Measurements from ENCODE around the gene PRUNE1.

Gene PRUNE1

DNA sequence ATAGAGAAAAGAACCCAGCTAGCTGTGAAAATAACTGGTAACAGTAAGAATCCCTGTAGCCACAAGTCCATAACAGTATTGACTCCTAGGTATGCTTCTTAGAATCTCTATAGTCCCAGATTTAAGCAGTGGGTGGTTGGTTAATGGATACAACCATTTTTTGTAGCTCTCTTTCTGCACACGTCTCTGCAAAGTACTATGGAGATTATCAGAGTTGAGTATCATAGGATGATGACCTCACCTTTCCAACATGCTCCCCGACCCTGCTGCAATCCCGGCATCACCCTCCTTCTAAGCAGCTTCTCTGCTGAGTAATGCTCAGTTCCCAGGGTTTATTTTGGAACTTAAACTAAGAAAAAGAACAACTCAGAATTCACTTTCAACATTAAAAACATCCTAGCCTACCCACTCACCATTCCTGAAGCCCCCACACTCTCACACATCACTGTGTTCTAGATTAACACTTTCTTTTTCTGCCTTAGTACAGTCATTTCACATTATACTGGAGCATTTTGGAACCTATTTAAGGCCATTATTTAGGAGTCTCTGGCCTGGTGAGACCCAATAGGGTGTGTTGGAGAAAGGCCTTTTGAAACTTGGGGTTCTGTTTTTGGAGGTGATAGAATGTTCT, 54.6 kb downstream of the PRUNE1 start:
- Histone ChIP-seq H3K9me3 (ENCODE audit: control insufficient read depth, low read length) (no peaks in the 10 kb centered on the region), H2BK5ac (ENCODE audit: low read depth, low read length, poor library complexity, severe bottlenecking) (no peak overlapping the region), H3K4ac (ENCODE audit: low read depth in 1 of 2, low read length in 2 of 2) (no peak overlapping the region), H2BK15ac (ENCODE audit: low read depth, poor library complexity, severe bottlenecking) (no peak overlapping the region), H2BK120ac (ENCODE audit: low read depth, low read length) (no peak overlapping the region), H3K18ac (ENCODE audit: low read depth in 1 of 2, low read length in 2 of 2) (peak overlapping the region in 1 of 2 experiments; percentile 39), H3K36me3 (ENCODE audit: control insufficient read depth in 1 of 2, insufficient read depth in 2 of 2, low read depth in 1 of 2, low read length in 2 of 2) (peaks cover 11 to 16% of the 10 kb centered on the region in 2 experiments), H3K27me3 (ENCODE audit: control insufficient read depth in 1 of 2, insufficient read depth in 1 of 2, low read length in 2 of 2) (no peaks in the 10 kb centered on the region), H3K23ac (ENCODE audit: low read length in 2 of 2) (no peak overlapping the region), H3K14ac (ENCODE audit: low read length in 2 of 2) (no peak overlapping the region), H3K4me2 (ENCODE audit: low read length, poor library complexity, severe bottlenecking) (peak overlapping the region; percentile 48), H3K4me1 (ENCODE audit: control insufficient read depth, insufficient read depth, low read depth, low read length) (peaks cover 5% of the 10 kb centered on the region), H3K27ac (ENCODE audit: low read length, poor library complexity, severe bottlenecking) (peak overlapping the region; percentile 90), H2AFZ (ENCODE audit: low read depth, low read length) (no peak overlapping the region), H3K79me1 (replicated peaks; ENCODE audit: low read length, poor library complexity, severe bottlenecking) (peaks cover 4% of the 10 kb centered on the region), H3K4me3 (ENCODE audit: insufficient read depth in 1 of 2, low read depth in 1 of 2, low read length in 2 of 2) (peak overlapping the region in 1 of 2 experiments; percentile 40), H2BK12ac (ENCODE audit: low read length in 2 of 2) (no peak overlapping the region), H4K8ac (ENCODE audit: low read length) (no peak overlapping the region), H2AK5ac (ENCODE audit: low read length, severe bottlenecking) (no peak overlapping the region), H4K91ac (ENCODE audit: low read length) (no peak overlapping the region), H3K9ac (ENCODE audit: low read length) (peak overlapping the region; percentile 94)
- WGBS = 0% methylated on average over 3 of the region's 3 CpGs
- peak; percentile 90 for DNase-seq

DNA sequence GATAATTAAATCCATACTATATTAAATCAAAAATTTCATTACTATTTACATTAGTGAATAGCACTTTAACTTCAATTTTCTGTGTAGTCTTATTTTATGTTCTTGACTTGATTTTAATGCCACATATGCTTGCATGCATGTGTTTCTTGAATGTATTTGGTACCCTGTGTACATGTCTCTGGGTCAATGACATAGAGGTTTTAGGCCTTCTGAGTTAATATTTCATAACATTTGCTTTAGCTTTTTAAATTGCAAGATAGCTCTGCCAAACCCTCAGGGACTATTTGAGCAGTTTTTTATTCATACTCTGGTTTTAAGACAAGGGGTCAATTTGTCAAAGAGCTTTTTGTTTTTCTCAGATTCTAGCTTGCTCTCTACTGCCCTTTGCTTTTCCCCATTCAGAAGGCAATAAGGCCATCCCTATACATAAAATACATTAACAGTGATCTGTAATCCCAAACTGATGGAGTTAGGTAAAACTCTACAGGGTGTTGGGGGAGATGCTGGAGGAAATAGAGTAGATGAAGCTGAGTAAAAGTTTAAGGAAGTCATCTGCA, 56.9 kb downstream of the PRUNE1 start:
- Histone ChIP-seq H3K9me3 (ENCODE audit: control insufficient read depth, low read length) (no peaks in the 10 kb centered on the region), H3K79me1 (replicated peaks; ENCODE audit: low read length, poor library complexity, severe bottlenecking) (peaks cover 4% of the 10 kb centered on the region), H3K4ac (ENCODE audit: low read depth in 1 of 2, low read length in 2 of 2) (no peak overlapping the region), H2AFZ (ENCODE audit: low read depth, low read length) (no peak overlapping the region), H3K14ac (ENCODE audit: low read length in 2 of 2) (no peak overlapping the region), H3K4me2 (ENCODE audit: low read length, poor library complexity, severe bottlenecking) (no peak overlapping the region), H3K27me3 (ENCODE audit: control insufficient read depth in 1 of 2, insufficient read depth in 1 of 2, low read length in 2 of 2) (no peaks in the 10 kb centered on the region), H3K4me1 (ENCODE audit: control insufficient read depth, insufficient read depth, low read depth, low read length) (peaks cover 5% of the 10 kb centered on the region), H3K4me3 (ENCODE audit: insufficient read depth in 1 of 2, low read depth in 1 of 2, low read length in 2 of 2) (no peak overlapping the region), H3K36me3 (ENCODE audit: control insufficient read depth in 1 of 2, insufficient read depth in 2 of 2, low read depth in 1 of 2, low read length in 2 of 2) (peaks cover 11 to 26% of the 10 kb centered on the region in 2 experiments), H2BK5ac (ENCODE audit: low read depth, low read length, poor library complexity, severe bottlenecking) (no peak overlapping the region), H3K18ac (ENCODE audit: low read depth in 1 of 2, low read length in 2 of 2) (no peak overlapping the region), H4K8ac (ENCODE audit: low read length) (no peak overlapping the region), H4K91ac (ENCODE audit: low read length) (no peak overlapping the region), H2BK12ac (ENCODE audit: low read length in 2 of 2) (no peak overlapping the region), H3K23ac (ENCODE audit: low read length in 2 of 2) (no peak overlapping the region), H3K9ac (ENCODE audit: low read length) (no peak overlapping the region), H2BK15ac (ENCODE audit: low read depth, poor library complexity, severe bottlenecking) (no peak overlapping the region), H2AK5ac (ENCODE audit: low read length, severe bottlenecking) (no peak overlapping the region), H3K27ac (ENCODE audit: low read length, poor library complexity, severe bottlenecking) (no peak overlapping the region), H2BK120ac (ENCODE audit: low read depth, low read length) (no peak overlapping the region)
- no peak for DNase-seq

DNA sequence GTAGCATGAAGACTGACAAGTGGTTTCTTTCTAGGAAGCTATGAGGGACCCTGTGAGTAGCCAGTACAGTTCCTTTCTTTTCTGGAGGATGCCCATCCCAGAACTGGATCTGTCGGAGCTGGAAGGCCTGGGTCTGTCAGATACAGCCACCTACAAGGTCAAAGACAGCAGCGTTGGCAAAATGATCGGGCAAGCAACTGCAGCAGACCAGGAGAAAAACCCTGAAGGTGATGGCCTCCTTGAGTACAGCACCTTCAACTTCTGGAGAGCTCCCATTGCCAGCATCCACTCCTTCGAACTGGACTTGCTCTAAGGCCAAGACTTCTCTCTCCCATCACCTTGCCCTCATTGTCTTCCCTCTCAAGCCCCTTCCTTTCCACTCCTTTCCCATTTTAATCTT, 58.9 kb downstream of the PRUNE1 start:
- Histone ChIP-seq H3K23ac (ENCODE audit: low read length in 2 of 2) (no peak overlapping the region), H2BK5ac (ENCODE audit: low read depth, low read length, poor library complexity, severe bottlenecking) (no peak overlapping the region), H3K4me1 (ENCODE audit: control insufficient read depth, insufficient read depth, low read depth, low read length) (peaks cover 9% of the 10 kb centered on the region), H4K8ac (ENCODE audit: low read length) (no peak overlapping the region), H2AK5ac (ENCODE audit: low read length, severe bottlenecking) (no peak overlapping the region), H3K9ac (ENCODE audit: low read length) (no peak overlapping the region), H2BK120ac (ENCODE audit: low read depth, low read length) (no peak overlapping the region), H3K9me3 (ENCODE audit: control insufficient read depth, low read length) (no peaks in the 10 kb centered on the region), H3K18ac (ENCODE audit: low read depth in 1 of 2, low read length in 2 of 2) (no peak overlapping the region), H4K91ac (ENCODE audit: low read length) (no peak overlapping the region), H3K27ac (ENCODE audit: low read length, poor library complexity, severe bottlenecking) (no peak overlapping the region), H2BK15ac (ENCODE audit: low read depth, poor library complexity, severe bottlenecking) (no peak overlapping the region), H3K36me3 (ENCODE audit: control insufficient read depth in 1 of 2, insufficient read depth in 2 of 2, low read depth in 1 of 2, low read length in 2 of 2) (peaks cover 11 to 35% of the 10 kb centered on the region in 2 experiments), H3K14ac (ENCODE audit: low read length in 2 of 2) (no peak overlapping the region), H2BK12ac (ENCODE audit: low read length in 2 of 2) (no peak overlapping the region), H3K4ac (ENCODE audit: low read depth in 1 of 2, low read length in 2 of 2) (no peak overlapping the region), H3K27me3 (ENCODE audit: control insufficient read depth in 1 of 2, insufficient read depth in 1 of 2, low read length in 2 of 2) (no peaks in the 10 kb centered on the region), H2AFZ (ENCODE audit: low read depth, low read length) (no peak overlapping the region), H3K79me1 (replicated peaks; ENCODE audit: low read length, poor library complexity, severe bottlenecking) (peaks cover 4% of the 10 kb centered on the region), H3K4me2 (ENCODE audit: low read length, poor library complexity, severe bottlenecking) (no peak overlapping the region), H3K4me3 (ENCODE audit: insufficient read depth in 1 of 2, low read depth in 1 of 2, low read length in 2 of 2) (no peak overlapping the region)
- DNase-seq = no peak
- 97% methylated on average over 4 of the region's 4 CpGs for WGBS

DNA sequence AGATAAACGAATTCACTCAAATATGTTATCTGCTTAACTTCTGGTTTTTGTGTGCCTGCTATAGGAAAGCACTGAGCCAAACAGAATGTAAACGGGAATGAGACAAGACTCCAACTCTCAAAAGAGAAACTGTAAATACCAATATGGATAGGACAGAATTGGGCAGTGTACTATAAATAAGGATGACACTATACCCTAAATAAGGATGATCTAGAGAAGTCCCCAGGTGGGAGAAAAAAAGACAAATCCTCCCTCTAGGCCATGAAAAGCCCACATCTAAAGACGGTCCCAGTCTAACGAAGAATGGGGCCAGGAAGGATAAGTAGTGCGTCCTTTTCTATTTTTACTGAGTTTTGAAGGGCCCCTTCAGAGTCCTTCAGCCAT, 60.8 kb downstream of the PRUNE1 start:
- H3K79me1 ChIP-seq (replicated peaks; ENCODE audit: low read length, poor library complexity, severe bottlenecking) = peaks cover 4% of the 10 kb centered on the region
- H3K4me2 ChIP-seq (ENCODE audit: low read length, poor library complexity, severe bottlenecking) = no peak overlapping the region
- no peak overlapping the region for H3K18ac ChIP-seq (ENCODE audit: low read depth in 1 of 2, low read length in 2 of 2)
- H3K36me3 ChIP-seq (ENCODE audit: control insufficient read depth in 1 of 2, insufficient read depth in 2 of 2, low read depth in 1 of 2, low read length in 2 of 2) = peaks cover 15 to 33% of the 10 kb centered on the region in 2 experiments
- H2AFZ ChIP-seq (ENCODE audit: low read depth, low read length) = no peak overlapping the region
- DNase-seq = no peak
- no peak overlapping the region for H2BK120ac ChIP-seq (ENCODE audit: low read depth, low read length)
- no peak overlapping the region for H2BK12ac ChIP-seq (ENCODE audit: low read length in 2 of 2)
- H3K4ac ChIP-seq (ENCODE audit: low read depth in 1 of 2, low read length in 2 of 2) = no peak overlapping the region
- no peak overlapping the region for H2AK5ac ChIP-seq (ENCODE audit: low read length, severe bottlenecking)
- H2BK15ac ChIP-seq (ENCODE audit: low read depth, poor library complexity, severe bottlenecking) = no peak overlapping the region
- no peak overlapping the region for H3K23ac ChIP-seq (ENCODE audit: low read length in 2 of 2)
- H2BK5ac ChIP-seq (ENCODE audit: low read depth, low read length, poor library complexity, severe bottlenecking) = no peak overlapping the region
- H3K14ac ChIP-seq (ENCODE audit: low read length in 2 of 2) = no peak overlapping the region
- no peak overlapping the region for H4K8ac ChIP-seq (ENCODE audit: low read length)
- peaks cover 6% of the 10 kb centered on the region for H3K4me1 ChIP-seq (ENCODE audit: control insufficient read depth, insufficient read depth, low read depth, low read length)
- H3K27me3 ChIP-seq (ENCODE audit: control insufficient read depth in 1 of 2, insufficient read depth in 1 of 2, low read length in 2 of 2) = no peaks in the 10 kb centered on the region
- H3K4me3 ChIP-seq (ENCODE audit: insufficient read depth in 1 of 2, low read depth in 1 of 2, low read length in 2 of 2) = peak overlapping the region in 1 of 2 experiments; percentile 92
- 100% methylated on average over 2 of the region's 5 CpGs for WGBS
- H3K9me3 ChIP-seq (ENCODE audit: control insufficient read depth, low read length) = no peaks in the 10 kb centered on the region
- no peak overlapping the region for H3K9ac ChIP-seq (ENCODE audit: low read length)
- no peak overlapping the region for H4K91ac ChIP-seq (ENCODE audit: low read length)
- no peak overlapping the region for H3K27ac ChIP-seq (ENCODE audit: low read length, poor library complexity, severe bottlenecking)
